ENCODE measurements around the gene SAV1.
A peak's percentile ranks its signal among the peaks of the same experiment; 100 is the strongest.
"Not testable (repeated sequence)": the region's sequence is repeated elsewhere in the genome, so short reads cannot be mapped to it uniquely, and the experiment has no call there.

Gene SAV1

DNA sequence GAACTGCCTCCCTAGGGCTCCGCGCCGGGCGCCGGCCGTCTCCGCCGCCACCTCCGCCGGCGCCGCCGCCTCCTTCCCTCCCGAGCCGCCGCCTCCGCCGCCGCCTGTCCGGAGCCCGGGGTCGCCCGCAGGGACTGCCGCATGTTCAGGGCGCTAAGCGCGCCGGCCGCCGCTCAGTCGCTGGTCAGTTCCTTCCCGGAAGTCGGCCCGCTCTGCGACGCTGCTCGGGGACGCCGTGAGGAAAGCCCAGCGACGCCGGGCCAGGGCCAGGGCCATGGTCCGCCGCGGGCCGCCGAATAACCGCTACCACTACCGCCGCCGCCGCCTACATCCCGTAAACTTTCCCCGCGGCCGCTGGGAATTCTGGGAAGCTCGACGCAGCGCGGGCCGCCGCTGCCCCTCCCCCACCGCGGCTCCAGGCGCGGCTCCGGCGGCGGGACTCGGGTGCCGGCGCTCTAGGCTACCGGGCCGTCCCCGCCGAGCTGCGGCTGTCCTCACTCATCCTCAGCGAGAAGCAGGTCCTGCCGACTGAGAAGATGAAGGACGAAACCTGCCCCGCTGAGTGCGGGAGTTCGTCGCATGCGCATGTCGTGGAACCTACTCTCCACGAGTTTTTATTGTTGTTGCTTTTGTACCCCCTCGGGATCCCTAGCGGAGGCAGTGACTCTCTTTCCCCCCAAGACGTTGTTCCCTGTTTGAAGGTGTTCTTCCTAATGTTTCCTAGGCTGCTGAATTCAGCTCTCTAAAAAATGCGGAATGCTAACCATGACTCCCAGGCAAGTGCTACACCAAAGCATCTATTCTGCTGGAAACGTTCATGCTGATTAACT lies at the start of gene SAV1:
Gene SAV1, minus strand, starts transcription at position 311 of the 830 bp plus-strand sequence. CDS start 339 bp downstream, outside the sequence.
- DNase-seq = peak; percentile 53

DNA sequence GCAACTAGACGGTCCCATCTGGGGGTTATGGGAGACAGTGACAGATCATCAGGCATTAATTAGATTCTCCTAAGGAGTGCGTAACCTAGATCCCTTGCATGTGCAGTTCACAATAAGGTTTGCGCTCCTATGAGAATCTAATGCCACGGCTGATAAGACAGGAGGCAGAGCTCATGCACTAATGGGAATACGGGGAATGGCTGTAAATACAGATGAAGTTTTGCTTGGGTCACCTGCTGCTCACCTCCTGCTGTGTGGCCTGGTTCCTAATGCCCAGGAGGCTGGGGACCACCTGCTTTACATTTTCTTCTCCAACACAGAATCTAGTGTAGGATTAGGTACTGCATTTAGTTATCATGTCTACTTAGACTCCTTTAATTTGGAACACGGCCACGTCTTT lies 49.7 kb upstream of the SAV1 start:
- DNase-seq = no peak

DNA sequence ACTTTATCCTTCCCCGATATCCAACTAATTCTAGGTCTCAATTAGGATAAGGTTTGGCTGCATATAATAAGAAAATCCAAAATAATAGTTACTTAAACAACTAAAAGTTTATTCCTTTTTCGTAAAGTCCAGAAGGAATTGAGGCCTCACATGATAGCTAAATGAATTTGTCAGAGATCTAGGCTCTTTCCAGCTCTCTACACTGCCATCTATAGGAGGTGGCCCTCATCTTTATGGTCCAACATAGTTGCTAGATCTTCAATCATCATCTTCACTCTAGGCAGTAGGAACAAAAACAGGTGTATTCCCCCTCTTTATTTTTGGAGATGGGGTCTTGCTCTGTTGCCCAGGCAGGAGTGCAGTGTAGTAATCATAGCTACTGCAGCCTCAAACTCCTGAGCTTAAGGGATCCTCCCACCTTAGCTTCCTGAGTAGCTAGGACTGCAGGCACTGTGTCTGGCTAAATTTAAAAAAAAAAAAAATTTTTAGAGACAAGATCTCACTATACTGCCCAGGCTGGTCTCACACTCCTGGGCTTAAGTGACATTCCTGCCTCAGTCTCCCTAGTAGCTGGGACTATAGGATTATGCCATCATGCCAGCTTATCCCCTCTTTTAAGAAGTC lies 46.5 kb upstream of the SAV1 start:
- DNase-seq = no peak

DNA sequence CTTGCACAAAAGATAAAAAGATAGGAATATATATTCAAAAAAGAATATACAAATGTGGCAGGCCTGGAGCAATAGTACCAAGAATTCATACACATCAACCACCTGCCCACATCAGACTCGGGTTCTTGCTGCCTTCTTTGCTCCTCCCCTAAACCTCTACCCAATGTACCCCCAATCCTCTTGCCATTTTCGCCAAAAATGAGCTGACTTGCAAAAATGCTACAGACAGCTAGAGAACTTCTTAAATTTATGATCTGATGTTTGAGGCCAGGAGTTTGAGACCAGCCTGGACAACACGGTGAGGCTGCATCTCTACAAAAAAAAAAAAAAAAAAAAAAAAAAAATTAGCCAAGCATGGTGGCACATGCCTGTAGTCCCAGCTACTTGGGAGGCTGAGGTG lies 42.9 kb upstream of the SAV1 start:
- no peak for DNase-seq

DNA sequence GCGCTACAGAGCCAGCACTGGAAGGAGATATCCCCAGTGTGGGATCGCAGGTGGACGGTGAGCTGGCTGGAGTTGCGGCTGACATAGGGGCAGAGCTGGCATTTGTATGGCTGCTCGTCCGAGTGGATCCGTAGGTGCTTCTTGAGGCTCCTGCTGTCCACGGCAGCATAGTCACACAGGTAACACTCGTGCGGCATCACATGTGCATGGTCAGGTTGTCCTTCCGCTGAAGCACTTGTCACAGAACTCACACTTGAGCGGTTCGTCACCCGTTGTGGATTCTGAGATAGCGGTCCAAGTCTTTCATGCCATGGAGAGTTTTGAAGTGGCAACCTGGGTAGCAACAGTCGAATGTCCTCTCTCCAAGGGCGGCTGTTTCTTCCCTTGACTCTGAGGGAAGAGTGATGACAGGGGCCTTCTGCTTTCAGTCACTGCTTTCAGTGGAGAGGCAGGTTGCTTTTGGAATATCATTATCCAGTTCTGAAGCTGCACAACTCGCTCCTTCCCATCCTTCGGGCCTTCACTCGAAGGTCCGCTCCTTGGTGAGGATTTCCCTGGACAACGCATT lies 37.0 kb upstream of the SAV1 start:
- no peak for DNase-seq

DNA sequence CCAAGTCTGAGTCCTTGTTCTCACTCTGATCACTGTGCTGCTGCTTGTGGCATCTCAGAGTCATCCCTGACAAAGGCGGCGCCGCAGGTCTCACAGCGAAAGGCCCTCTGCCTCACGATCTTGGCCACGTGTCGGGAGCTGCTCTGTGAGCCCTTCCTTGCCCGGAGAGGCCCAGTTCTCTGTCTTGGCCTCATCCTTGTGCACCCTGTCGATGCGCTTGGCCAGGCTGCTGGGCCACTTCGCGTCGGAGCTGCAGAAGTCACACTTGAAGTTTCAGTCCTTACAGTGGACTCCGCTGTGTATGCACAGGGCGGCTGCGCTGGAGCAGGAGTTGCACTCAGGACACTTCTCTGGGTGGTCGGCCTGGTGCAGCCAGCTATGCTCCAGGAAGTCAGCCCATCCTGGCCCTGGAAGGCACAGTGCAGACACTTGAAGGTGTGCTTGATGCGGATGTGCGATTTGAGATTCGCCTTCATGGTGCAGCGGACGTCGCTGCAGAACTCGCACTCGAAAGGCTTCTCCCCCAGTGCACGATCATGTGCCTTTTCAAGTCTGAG lies 36.4 kb upstream of the SAV1 start:
- no peak for DNase-seq

DNA sequence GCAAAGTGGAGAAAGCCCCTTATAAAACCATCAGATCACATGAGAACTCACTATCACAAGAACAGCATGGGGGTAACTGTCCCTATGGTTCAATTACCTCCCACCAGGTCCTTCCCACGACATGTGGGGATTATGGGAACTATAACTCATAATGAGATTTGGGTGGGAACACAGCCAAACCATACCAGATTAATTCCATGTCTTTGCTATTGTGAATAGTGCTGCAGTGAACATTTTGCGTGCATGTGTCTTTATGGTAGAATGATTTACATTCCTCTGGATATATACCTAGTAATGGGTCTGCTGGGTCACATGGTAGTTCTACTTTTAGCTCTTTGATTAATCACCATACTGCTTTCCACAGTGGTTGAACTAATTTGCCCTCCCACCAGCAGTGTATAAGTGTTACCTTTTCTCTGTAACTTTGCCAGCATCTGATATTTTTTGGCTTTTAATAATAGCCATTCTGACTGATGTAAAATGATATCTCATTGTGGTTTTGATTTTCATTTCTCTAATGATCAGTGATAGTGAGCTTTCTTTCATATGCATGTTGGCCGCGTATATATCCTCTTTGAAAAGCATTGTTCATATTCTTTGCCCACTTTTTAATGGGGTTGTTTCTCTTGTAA lies 29.7 kb upstream of the SAV1 start:
- DNase-seq = no peak

DNA sequence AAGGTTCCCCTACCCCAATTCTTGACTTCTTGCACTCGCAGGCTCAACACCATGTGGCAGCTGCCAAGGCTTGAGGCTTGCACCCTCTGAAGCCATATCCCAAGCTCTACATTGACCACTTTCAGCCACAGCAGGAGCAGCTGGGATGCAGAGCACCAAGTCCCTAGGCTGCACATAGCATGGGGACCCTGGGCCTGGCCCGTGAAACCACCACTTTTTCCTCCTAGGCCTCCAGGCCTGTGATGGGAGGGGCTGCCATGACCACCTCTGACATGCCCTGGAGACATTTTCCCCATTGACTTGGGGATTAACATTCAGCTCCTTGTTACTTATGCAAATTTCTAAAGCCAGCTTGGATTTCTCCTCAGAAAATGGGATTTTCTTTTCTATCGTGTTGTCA lies 26.2 kb upstream of the SAV1 start:
- DNase-seq = not testable (repeated sequence)

DNA sequence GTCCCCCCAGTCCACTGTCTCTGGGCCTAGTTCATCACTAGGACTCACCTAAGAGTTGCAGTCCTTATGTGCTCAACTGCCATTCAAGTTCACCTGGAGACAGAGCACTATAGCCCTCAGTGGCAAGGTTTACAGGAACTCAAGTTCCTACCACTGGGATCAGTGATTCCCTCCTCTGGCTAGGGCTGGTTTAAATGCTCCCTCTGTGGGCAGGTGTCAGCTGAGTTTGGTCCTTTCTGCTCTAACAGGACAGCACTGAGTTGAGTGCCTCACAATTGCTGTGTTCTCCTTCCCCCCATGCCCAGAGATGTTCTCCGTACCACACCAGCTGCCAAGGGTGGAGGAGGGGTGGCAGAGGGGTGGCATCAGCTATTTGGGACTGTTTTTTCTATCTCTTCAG lies 20.8 kb upstream of the SAV1 start:
- no peak for DNase-seq

DNA sequence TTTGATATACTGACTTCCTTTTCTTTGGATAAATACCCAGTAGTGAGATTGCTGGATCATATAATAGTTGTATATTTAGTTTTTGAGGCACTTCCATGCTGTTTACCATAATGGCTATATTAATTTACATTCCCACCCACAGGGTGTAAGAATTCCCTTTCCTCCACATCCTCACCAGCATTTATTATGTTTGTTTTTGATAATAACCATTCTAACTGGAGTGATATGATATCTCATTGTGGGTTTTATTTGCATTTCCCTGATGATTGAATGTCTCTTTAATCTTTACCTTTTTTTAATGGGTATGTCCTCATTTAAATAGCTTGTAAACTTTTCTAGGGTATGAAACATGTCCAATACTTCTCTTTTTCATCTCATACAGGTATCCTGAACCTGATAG lies 11.6 kb upstream of the SAV1 start:
- no peak for DNase-seq

DNA sequence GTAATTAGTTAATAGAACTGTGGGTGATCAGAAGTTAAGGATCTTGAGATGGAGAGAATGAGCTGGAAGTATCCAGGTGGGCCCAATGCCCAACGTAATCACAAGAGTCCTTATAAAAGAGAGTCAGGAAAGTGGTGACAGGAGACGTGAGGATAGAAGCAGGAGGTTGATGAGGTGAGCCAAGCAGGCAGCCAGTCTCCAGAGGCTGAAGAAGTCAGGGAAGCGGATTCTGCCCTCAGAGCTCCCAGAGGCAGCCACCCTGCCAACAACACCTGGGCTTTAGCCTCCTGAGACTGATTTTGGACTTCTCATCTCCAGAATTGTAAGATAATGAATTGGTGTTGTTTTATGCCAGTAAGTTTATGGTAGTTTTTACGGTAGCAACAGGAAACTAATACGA lies 10.1 kb upstream of the SAV1 start:
- DNase-seq = no peak

DNA sequence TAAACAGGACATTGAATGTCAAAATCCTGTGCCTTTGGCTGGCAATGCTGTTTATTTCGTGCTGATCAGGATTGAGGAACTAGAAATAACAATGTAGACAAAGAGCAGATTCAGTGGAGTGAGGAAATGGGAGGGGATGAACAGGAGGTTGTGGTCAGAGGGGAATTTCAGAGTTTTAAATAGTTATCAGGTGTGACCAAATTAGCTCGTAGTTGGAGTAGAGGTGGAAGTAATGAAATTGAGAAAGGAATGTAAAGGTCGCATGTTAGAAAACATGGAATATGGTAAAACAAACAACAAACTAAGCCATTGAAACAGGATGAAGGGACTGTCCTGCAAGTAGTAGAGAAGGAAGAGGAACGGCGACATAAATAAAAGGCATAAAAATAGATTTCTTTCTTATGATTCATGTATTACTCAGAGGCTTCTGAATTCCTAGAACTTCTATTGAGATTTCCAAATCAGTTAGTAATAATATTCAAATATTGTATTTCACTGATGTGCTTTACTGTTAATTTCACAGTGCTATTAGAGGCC lies 9.5 kb upstream of the SAV1 start:
- no peak for DNase-seq

DNA sequence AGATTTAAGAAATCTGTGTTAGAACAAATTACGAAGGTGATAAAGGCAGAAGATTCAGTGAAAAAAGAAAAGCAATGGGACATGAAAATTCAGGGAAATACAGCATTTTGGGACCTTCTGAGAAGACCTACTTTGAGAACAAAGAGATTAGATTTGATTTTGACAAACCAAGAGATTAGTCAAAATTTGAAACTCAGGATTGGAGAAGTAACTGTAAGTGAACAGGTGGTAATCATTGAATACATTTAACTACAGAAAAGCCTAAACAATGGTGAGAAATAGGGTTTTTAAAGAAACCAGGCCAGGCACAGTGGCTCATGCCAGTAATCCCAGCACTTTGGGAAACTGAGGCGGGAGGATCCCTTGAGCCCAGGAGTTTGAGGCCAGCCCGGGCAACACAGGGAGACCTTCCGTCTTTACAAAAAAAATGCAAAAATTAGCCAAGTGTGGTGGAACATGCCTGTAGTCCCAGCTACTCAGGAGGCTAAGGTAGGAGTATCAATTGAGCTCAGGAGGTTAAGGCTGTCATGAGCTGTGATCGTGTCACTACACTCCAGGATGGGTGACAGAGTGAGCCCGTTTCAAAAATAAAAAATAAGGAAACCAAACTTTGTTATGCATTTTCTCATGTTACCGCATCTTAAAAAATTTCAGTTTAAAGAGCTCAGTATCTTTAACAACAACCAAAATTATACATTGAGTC lies 8.9 kb upstream of the SAV1 start:
- DNase-seq = no peak

DNA sequence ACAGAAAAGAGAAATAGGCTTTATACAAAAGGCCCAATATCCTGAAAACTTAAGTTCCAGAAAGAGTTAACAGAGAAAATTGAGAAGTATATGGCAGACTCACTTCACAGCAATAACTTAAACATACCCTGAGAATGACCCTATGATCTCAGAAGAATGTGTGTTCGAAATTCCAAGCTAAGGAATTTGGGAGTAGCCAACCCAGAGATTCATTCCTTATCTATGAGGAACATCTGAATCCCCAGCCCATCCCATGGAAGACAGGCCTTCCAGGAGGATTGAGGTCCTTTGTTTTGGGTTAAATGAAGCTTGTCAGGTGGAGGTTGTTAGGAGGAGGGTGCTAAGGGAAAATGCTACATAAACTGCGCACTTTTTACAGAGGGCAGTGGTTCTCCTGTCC lies 7.5 kb upstream of the SAV1 start:
- DNase-seq = no peak

DNA sequence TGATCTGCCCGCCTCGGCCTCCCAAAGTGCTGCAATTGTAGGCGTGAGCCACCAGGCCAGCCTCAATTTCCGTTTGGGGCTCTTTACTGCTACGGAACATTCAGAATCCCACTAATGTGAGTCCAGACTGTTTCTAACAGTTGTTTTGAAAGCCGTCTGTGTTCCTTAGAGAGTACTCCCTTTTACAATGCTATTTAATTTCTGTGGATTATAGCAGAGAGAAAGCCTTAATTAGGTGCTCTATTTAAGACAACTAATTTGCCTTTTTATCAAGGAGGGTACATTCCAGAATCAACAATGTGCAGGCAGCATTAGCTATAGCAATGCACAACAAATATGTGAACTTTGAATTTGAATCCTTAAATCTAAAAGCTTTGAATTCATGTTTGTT lies 2.8 kb upstream of the SAV1 start:
- no peak for DNase-seq

DNA sequence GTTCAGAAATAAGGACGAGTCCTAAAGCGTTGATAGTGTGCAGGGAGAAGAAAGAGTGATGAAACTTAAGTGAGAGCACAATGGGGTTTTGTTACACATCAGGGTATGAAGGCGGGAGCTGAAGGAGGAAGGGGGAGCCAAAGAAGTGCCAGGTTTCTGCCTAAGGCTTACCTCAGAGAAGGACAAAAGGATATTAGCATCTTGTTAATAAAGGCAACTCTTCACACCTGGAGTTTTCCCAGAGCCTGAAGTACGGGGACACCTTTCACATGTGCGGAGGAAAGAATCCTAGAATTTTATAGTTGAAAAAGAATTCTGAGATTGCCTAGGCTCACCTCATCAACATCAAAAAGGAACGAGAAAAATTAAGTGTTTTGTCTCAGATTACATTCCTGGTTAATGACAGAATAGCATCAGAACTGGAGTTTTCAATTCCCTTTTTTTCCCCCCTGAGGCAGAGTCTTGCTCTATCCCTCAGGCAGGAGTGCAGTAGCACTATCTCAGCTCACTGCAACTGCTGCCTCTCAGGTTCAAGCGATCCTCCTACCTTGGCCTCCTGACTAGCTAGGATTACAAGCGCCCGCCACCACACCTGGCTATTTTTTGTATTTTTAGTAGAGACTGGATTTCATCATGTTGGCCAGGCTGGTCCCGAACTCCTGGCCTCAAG lies 2.2 kb upstream of the SAV1 start:
- DNase-seq = no peak

DNA sequence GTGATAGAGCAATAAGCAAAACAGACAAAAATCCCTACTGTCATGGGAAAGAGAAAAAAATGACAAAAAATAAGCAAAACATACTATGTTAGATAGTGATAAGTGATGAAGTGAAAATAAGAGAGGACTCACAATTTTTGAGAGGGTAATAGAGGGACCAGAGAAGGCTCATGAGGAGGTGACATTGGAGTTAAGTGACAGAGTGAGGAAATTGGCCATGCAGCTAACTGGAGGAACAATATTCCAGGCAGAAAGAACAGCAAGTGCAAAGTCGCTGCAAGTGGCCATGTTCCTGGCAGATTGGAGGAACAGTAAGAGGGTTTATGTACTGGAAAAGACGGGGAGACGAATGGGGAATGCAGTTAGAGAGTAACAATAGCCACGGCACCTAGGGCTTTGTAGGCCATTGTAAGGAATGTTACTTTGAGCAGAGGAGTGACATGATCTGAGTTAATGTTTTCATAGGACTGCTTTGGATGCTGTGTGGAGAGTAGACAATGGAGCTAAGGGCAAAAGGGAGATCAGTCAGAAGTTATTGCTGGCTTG lies 1.4 kb upstream of the SAV1 start:
- DNase-seq = no peak

DNA sequence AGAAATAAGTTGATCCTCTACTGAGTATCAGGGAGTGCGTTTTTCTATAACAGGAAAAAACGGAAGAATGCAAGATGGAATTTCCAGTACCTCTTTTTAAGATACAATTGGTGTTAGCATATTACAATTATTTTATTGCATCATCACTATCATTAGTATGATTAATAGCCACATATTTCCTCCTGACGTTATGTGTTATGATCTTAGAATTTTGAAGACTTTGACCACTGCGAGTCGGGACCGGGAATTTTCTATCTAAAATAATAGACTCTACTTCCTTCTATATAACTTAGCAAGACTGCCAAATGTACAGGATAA lies 679 bp upstream of the SAV1 start:
- DNase-seq = no peak

DNA sequence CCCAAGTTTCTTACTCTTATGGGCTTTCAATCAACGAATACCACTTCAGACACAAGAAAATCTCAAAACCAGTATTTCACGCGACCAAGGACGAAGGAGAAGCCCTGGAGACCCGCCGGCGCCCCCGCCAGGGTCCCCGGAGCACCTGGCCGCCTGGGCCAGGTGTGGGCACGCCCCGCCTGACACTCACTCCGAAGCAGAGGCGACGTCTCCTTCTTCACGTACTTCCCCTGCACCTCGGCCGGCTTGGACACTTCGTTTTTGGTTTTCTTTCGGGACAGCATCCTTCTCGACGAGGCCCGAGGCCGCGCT lies 466 bp downstream of the SAV1 start:
- DNase-seq = no peak

DNA sequence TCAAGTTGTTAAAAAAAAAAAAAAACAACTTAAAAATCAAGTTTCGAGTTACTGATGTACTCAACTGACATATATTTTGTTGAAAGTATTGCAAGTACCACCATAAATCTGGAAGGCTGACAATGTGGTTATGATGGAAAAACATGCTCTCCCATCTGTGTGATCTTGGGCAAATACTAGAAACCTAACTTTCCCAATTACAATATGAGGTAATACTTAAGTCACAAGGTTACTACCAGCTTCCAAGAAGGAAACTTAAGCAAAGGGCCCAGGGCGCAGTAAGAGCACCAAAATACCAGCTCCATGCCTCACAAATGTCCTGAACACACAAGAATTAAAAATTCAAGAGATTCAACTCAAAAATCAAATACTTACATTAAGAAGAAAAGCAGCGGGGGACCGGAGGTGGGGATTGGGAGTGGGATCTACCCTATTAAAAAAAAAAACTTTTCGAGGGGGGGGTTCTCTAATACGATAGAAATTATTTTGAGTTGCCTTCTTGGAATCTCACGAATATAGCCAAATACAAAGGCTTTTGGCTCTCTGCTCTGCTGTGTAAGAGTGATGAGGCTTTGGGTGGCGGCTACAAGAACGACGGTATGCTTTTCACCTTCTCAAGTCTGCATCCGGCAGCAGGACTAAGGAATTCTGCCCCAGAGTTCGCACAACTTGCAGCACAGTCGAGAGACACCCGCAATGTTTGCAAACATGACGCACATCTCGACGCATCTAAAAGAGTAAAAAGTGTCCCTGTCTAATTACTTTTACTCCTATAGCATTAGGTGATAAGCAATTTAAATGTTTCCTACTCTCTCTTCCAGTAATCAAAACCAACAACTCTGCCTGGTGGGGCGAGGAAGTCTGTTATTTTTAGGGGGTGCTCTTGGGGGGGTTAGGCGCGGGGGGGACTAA lies 1.1 kb downstream of the SAV1 start:
- DNase-seq = no peak

DNA sequence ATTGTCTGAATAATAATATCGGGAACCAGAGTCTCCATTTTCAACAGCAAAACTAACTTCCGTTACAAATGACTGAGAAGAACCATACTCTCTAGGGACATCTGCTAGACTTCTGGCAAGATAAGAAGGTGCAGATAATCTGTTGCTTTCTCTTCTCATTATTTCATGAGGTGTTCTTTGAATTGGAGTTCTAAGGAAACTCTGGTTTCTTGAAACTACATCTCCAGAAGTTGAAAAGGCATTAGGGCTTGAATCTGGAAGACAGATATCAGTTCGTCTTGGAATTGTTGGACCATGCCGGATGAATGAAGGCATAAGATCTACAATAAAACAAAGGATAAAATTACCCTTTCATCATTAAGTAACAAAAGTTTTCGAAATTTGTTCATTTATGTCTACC lies 2.8 kb downstream of the SAV1 start:
- not testable (repeated sequence) for DNase-seq

Measured in stimulated activated naive CD4-positive, alpha-beta T cell treated with Interleukin-2 at 50 U/mL for 16 hours (primary cell).